ENCODE measurements around the gene NAP1L4. TPM values are rescaled to one million over a fixed set of nuclear protein-coding genes. Genes with fewer than 3 reads are reported as not detected.
"Not testable (repeated sequence)": the region's sequence is repeated elsewhere in the genome, so short reads cannot be mapped to it uniquely, and the experiment has no call there.

The NAP1L4 gene
- total RNA-seq, 1 experiment from 2014 or later, result 189 TPM

DNA sequence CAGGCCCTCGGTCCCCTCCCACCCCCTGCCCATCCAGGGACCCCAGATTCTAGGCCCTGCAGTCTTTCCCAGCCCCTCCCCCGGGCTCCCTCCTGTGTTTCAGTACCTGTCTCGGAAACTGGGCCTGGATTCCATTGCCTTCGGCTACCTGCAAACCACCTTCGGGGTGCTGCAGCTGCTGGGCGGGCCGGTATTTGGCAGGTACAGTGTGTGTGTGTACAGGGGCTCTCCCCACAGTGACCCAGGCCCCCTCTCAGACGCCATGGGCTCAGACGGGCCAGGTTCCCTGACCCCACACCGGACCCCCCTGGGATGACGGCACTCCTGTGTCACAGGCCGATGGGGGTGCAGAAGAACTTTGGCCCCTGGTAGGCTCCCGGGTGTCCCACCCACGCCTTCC is 84.0 kb downstream of the NAP1L4 start:
- ATAC-seq (no peak), DNase-seq (ENCODE audit: low spot score) (no peak)
- H3K9me3 Mint-ChIP-seq, result peaks cover 22% of the 10 kb centered on the region
- H3K4me3 Mint-ChIP-seq, result no peak overlapping the region
- peaks cover 46% of the 10 kb centered on the region for H3K27me3 Mint-ChIP-seq (ENCODE audit: low read depth)
- TF ChIP-seq ZMAT4 (CRISPR knock-in tag; IDR thresholded peaks at IDR 0.05) (no peak), ZNF121 (CRISPR knock-in tag; IDR thresholded peaks at IDR 0.05) (0 out of 2 replicates have a peak, but pooled peaks have one; percentile 17)
- peaks cover 26% of the 10 kb centered on the region for H3K36me3 Mint-ChIP-seq
- no peak overlapping the region for H3K27ac Mint-ChIP-seq
- ChIA-PET CTCF (interaction anchor here (4.4 kb wide), 1 partner anchor 16 kb away, joined by 16 read pairs; no protein-coding TSS in a partner anchor), POLR2A (no interaction called here)
- peaks cover 7% of the 10 kb centered on the region for H3K4me1 Mint-ChIP-seq

- peaks cover 26% of the 10 kb centered on the region for H3K36me3 Mint-ChIP-seq
- peaks cover 52% of the 10 kb centered on the region for H3K27me3 Mint-ChIP-seq (ENCODE audit: low read depth)
- ATAC-seq; H3K27ac Mint-ChIP-seq; DNase-seq (ENCODE audit: low spot score); POLR2A ChIA-PET; H3K4me3 Mint-ChIP-seq: not testable (repeated sequence)
- CTCF ChIA-PET, result interaction anchor here (3.8 kb wide), 1 partner anchor 24 kb away, joined by 19 read pairs; the partner anchor contains the start of gene PHLDA2
- H3K4me1 Mint-ChIP-seq, result peaks cover 19% of the 10 kb centered on the region
- H3K9me3 Mint-ChIP-seq, result peaks cover 22% of the 10 kb centered on the region
These were observed 86.8 kb downstream of the NAP1L4 start for GRCh38 chr11:2905299-2905698.

GRCh38 chr11:2904153-2905052 is 87.7 kb downstream of the NAP1L4 start:
- Mint-ChIP-seq H3K27me3 (ENCODE audit: low read depth) (peaks cover 55% of the 10 kb centered on the region), H3K36me3 (peaks cover 26% of the 10 kb centered on the region), H3K4me1 (peaks cover 27% of the 10 kb centered on the region), H3K9me3 (peaks cover 22% of the 10 kb centered on the region), H3K4me3 (peak overlapping the region; percentile 66), H3K27ac (no peak overlapping the region)
- ATAC-seq, result no peak
- CTCF ChIA-PET, result interaction anchor here (2.7 to 4.6 kb wide), 3 partner anchors 12 to 372 kb away, joined by 11 to 46 read pairs (median 19); partner anchors contain the start of gene PHLDA2
- DNase-seq (ENCODE audit: low spot score), result no peak
- POLR2A ChIA-PET, result interaction anchor here (1.0 kb wide), 1 partner anchor 25 kb away, joined by 3 read pairs; no protein-coding TSS in a partner anchor
- TF ChIP-seq NFYB (CRISPR knock-in tag; conservative IDR thresholded peaks at IDR 0.05; ENCODE audit: low read depth) (no peak), ZNF121 (CRISPR knock-in tag; IDR thresholded peaks at IDR 0.05) (no peak), ZNF532 (CRISPR knock-in tag; IDR thresholded peaks at IDR 0.05; ENCODE audit: borderline replicate concordance) (no peak), SP1 (CRISPR knock-in tag; conservative IDR thresholded peaks at IDR 0.05) (no peak), TCF7 (CRISPR knock-in tag; IDR thresholded peaks at IDR 0.05; ENCODE audit: low read depth) (no peak)

GRCh38 chr11:2903672-2904011 is 88.5 kb downstream of the NAP1L4 start:
- ChIA-PET POLR2A (interaction anchor here (1.0 kb wide), 1 partner anchor 26 kb away, joined by 3 read pairs; no protein-coding TSS in a partner anchor), CTCF (interaction anchor here (2.7 to 4.6 kb wide), 3 partner anchors 11 to 371 kb away, joined by 11 to 46 read pairs (median 19); partner anchors contain the start of gene PHLDA2)
- Mint-ChIP-seq H3K4me3 (peak overlapping the region; percentile 66), H3K4me1 (peaks cover 30% of the 10 kb centered on the region), H3K9me3 (peaks cover 22% of the 10 kb centered on the region), H3K27me3 (ENCODE audit: low read depth) (peaks cover 61% of the 10 kb centered on the region), H3K36me3 (peaks cover 26% of the 10 kb centered on the region), H3K27ac (no peak overlapping the region)
- ATAC-seq (no peak), DNase-seq (ENCODE audit: low spot score) (no peak)
- TF ChIP-seq OVOL2 (CRISPR knock-in tag; IDR thresholded peaks at IDR 0.05; ENCODE audit: borderline replicate concordance), result no peak

All from WTC11 (cell line).